ENCODE results near the gene NEGR1.

GRCh38 chr1:71490432-71490831 lies 791.9 kb downstream of the NEGR1 start:
- TF ChIP-seq CTCF (IDR thresholded peaks at IDR 0.05), result no peak
- TF ChIP-seq ZFX (IDR thresholded peaks at IDR 0.05; ENCODE audit: borderline replicate concordance), result no peak

Measured in 22Rv1 (cell line).